SK-N-SH treated with all-trans-retinoic acid at 6 μM for 48 hours (cell line): ENCODE results near the gene CLEC4C.

ENCODE experiments used
- ATAC-seq: fragments of 200-7000 bp; cut with Tn5 transposase; 3 replicates; pipeline ENCODE4 v1.9.1; 2020; ENCODE audit warnings: mild to moderate bottlenecking, moderate library complexity
- ARNTL ChIP-seq: fragments of 450-650 bp; formaldehyde crosslinking; IDR thresholded peaks from 2 replicates; pipeline ENCODE4 v1.5.0; 2020; ENCODE audit warnings: low read depth, mild to moderate bottlenecking, moderate library complexity, borderline replicate concordance
- BACH2 ChIP-seq: fragments of 250-450 bp; sonication (Bioruptor Pico); IDR thresholded peaks from 2 replicates; pipeline ENCODE4 v1.9.0; 2021; ENCODE audit warnings: mild to moderate bottlenecking, borderline replicate concordance
- CSDC2 ChIP-seq: fragments of 250-450 bp; sonication (Bioruptor Pico); IDR thresholded peaks from 2 replicates; pipeline ENCODE4 v1.5.0; 2020; ENCODE audit warnings: mild to moderate bottlenecking, moderate library complexity
- ESRRG ChIP-seq: fragments of 250-450 bp; sonication (Bioruptor Pico); IDR thresholded peaks from 2 replicates; pipeline ENCODE4 v1.6.1; 2021; ENCODE audit warnings: mild to moderate bottlenecking
- GLIS3 ChIP-seq: fragments of 250-450 bp; sonication (Bioruptor Pico); IDR thresholded peaks from 2 replicates; pipeline ENCODE4 v1.5.0; 2020; ENCODE audit warnings: mild to moderate bottlenecking, moderate library complexity
- ISL1 ChIP-seq: fragments of 250-450 bp; sonication (Bioruptor Pico); IDR thresholded peaks from 2 replicates; pipeline ENCODE4 v2.1.2; 2022; ENCODE audit warnings: mild to moderate bottlenecking, moderate library complexity
- OSR1 ChIP-seq: fragments of 250-450 bp; sonication (Bioruptor Pico); IDR thresholded peaks from 2 replicates; pipeline ENCODE4 v1.8.0; 2022; ENCODE audit warnings: moderate library complexity, mild to moderate bottlenecking, inconsistent platforms
- PPARA ChIP-seq: fragments of 250-450 bp; sonication (Bioruptor Pico); IDR thresholded peaks from 2 replicates; pipeline ENCODE4 v1.5.0; 2020; ENCODE audit warnings: mild to moderate bottlenecking, borderline replicate concordance
- RARB ChIP-seq: fragments of 250-450 bp; sonication (Bioruptor Pico); IDR thresholded peaks from 2 replicates; pipeline ENCODE4 v1.8.0; 2021; ENCODE audit warnings: mild to moderate bottlenecking, moderate library complexity
- TCF4 ChIP-seq: fragments of 250-450 bp; sonication (Bioruptor Pico); IDR thresholded peaks from 2 replicates; pipeline ENCODE4 v1.8.0; 2021; ENCODE audit warnings: mild to moderate bottlenecking, moderate library complexity, borderline replicate concordance
- ZC3H10 ChIP-seq: fragments of 250-450 bp; sonication (Bioruptor Pico); IDR thresholded peaks from 2 replicates; pipeline ENCODE4 v1.5.1; 2021; ENCODE audit warnings: mild to moderate bottlenecking, moderate library complexity
- ZFP3 ChIP-seq: fragments of 250-450 bp; sonication (Bioruptor Pico); IDR thresholded peaks from 2 replicates; pipeline ENCODE4 v1.5.0; 2020; ENCODE audit warnings: mild to moderate bottlenecking, moderate library complexity
- ZFP30 ChIP-seq: fragments of 450-650 bp; formaldehyde crosslinking; IDR thresholded peaks from 2 replicates; pipeline ENCODE4 v1.5.0; 2022; ENCODE audit warnings: mild to moderate bottlenecking, moderate library complexity
- ZNF565 ChIP-seq: fragments of 450-650 bp; formaldehyde crosslinking; conservative IDR thresholded peaks from 2 replicates; pipeline ENCODE4 v1.5.0; 2020; ENCODE audit warnings: low read depth, mild to moderate bottlenecking, moderate library complexity
- ZNF8 ChIP-seq: fragments of 450-650 bp; formaldehyde crosslinking; IDR thresholded peaks from 2 replicates; pipeline ENCODE4 v1.5.0; 2020; ENCODE audit warnings: mild to moderate bottlenecking, moderate library complexity
- TF ChIP-seq, protein P1 (sequence below): fragments of 250-450 bp; sonication (Bioruptor Pico); IDR thresholded peaks from 2 replicates; pipeline ENCODE4 v1.8.0; 2020; ENCODE audit warnings: mild to moderate bottlenecking, moderate library complexity, borderline replicate concordance
- TF ChIP-seq, protein P2 (sequence below): fragments of 250-450 bp; sonication (Bioruptor Pico); IDR thresholded peaks from 2 replicates; pipeline ENCODE4 v1.5.1; 2020; ENCODE audit warnings: low read depth, mild to moderate bottlenecking, moderate library complexity
- TF ChIP-seq, protein P3 (sequence below): fragments of 250-450 bp; sonication (Bioruptor Pico); IDR thresholded peaks from 2 replicates; pipeline ENCODE4 v1.5.0; 2020; ENCODE audit warnings: mild to moderate bottlenecking, moderate library complexity
- TF ChIP-seq, protein P4 (sequence below): fragments of 250-450 bp; sonication (Bioruptor Pico); IDR thresholded peaks from 2 replicates; pipeline ENCODE4 v1.5.1; 2021; ENCODE audit warnings: mild to moderate bottlenecking, moderate library complexity
- TF ChIP-seq, protein P5 (sequence below): fragments of 250-450 bp; sonication (Bioruptor Pico); IDR thresholded peaks from 2 replicates; pipeline ENCODE4 v1.8.0; 2021; ENCODE audit warnings: low read depth, mild to moderate bottlenecking, moderate library complexity, borderline replicate concordance

CLEC4C gene

DNA sequence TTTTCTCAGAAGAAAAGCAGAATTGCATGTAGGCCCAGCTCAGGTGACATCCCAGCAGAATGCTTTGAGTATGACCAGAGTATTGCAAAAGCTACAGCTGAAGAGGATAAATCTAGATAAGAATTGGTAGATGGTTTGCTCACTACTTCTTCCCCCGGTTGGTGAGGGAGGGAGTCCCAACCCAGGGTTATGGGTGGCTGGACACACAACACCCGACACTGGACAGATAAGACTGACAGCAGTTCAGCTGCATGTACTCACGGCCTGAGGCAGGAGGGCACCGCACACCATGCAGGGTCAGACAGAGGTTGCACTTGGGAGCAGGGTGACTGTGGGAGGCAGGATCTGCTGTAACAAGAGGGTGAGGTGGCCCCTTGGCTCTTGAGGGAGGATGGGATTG lies 1.7 kb upstream of the CLEC4C start (continued):
- TF ChIP-seq, protein P1, sequence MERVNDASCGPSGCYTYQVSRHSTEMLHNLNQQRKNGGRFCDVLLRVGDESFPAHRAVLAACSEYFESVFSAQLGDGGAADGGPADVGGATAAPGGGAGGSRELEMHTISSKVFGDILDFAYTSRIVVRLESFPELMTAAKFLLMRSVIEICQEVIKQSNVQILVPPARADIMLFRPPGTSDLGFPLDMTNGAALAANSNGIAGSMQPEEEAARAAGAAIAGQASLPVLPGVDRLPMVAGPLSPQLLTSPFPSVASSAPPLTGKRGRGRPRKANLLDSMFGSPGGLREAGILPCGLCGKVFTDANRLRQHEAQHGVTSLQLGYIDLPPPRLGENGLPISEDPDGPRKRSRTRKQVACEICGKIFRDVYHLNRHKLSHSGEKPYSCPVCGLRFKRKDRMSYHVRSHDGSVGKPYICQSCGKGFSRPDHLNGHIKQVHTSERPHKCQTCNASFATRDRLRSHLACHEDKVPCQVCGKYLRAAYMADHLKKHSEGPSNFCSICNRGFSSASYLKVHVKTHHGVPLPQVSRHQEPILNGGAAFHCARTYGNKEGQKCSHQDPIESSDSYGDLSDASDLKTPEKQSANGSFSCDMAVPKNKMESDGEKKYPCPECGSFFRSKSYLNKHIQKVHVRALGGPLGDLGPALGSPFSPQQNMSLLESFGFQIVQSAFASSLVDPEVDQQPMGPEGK (CRISPR knock-in tag): no peak
- TF ChIP-seq PPARA (CRISPR knock-in tag) (no peak), ZC3H10 (CRISPR knock-in tag) (no peak), CSDC2 (CRISPR knock-in tag) (no peak), ZNF8 (CRISPR knock-in tag) (no peak), ZFP3 (CRISPR knock-in tag) (no peak), TCF4 (CRISPR knock-in tag) (no peak), RARB (CRISPR knock-in tag) (no peak)
- TF ChIP-seq, protein P2, sequence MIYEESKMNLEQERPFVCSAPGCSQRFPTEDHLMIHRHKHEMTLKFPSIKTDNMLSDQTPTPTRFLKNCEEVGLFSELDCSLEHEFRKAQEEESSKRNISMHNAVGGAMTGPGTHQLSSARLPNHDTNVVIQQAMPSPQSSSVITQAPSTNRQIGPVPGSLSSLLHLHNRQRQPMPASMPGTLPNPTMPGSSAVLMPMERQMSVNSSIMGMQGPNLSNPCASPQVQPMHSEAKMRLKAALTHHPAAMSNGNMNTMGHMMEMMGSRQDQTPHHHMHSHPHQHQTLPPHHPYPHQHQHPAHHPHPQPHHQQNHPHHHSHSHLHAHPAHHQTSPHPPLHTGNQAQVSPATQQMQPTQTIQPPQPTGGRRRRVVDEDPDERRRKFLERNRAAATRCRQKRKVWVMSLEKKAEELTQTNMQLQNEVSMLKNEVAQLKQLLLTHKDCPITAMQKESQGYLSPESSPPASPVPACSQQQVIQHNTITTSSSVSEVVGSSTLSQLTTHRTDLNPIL (CRISPR knock-in tag): no peak
- TF ChIP-seq, all 23 proteins: peak for 0

DNA sequence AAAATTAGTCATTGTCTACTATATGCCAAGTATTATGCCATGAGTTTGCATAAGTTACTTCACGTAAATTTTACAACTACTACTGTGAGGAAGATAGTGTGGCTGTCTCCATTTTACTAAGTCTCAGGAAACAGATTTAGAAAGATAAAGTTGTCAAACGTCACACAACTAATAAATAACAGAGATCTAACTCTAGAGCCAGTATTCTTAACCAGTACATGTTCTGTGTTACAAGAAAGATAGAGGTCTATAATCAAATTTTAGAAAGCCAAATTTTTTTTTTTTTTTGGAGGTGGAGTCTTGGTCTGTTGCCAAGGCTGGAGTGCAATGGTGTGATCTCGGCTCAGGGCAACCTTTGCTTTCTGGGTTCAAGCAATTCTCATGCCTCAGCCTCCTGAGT lies 14.2 kb downstream of the CLEC4C start:
- no peak for ATAC-seq

More for the DNA sequence above, 14.2 kb downstream of the CLEC4C start:
- TF ChIP-seq ZC3H10 (CRISPR knock-in tag): no peak
- TF ChIP-seq TCF4 (CRISPR knock-in tag): no peak
- TF ChIP-seq ZFP30 (CRISPR knock-in tag): no peak
- no peak for TF ChIP-seq ESRRG (CRISPR knock-in tag)
- TF ChIP-seq ZNF565: no peak
- no peak for TF ChIP-seq BACH2 (CRISPR knock-in tag)
- no peak for TF ChIP-seq RARB (CRISPR knock-in tag)
- TF ChIP-seq CSDC2 (CRISPR knock-in tag): no peak
- TF ChIP-seq, protein P2 (CRISPR knock-in tag): no peak
- TF ChIP-seq, protein P3, sequence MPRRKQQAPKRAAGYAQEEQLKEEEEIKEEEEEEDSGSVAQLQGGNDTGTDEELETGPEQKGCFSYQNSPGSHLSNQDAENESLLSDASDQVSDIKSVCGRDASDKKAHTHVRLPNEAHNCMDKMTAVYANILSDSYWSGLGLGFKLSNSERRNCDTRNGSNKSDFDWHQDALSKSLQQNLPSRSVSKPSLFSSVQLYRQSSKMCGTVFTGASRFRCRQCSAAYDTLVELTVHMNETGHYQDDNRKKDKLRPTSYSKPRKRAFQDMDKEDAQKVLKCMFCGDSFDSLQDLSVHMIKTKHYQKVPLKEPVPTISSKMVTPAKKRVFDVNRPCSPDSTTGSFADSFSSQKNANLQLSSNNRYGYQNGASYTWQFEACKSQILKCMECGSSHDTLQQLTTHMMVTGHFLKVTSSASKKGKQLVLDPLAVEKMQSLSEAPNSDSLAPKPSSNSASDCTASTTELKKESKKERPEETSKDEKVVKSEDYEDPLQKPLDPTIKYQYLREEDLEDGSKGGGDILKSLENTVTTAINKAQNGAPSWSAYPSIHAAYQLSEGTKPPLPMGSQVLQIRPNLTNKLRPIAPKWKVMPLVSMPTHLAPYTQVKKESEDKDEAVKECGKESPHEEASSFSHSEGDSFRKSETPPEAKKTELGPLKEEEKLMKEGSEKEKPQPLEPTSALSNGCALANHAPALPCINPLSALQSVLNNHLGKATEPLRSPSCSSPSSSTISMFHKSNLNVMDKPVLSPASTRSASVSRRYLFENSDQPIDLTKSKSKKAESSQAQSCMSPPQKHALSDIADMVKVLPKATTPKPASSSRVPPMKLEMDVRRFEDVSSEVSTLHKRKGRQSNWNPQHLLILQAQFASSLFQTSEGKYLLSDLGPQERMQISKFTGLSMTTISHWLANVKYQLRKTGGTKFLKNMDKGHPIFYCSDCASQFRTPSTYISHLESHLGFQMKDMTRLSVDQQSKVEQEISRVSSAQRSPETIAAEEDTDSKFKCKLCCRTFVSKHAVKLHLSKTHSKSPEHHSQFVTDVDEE (CRISPR knock-in tag): no peak
- TF ChIP-seq, protein P4, sequence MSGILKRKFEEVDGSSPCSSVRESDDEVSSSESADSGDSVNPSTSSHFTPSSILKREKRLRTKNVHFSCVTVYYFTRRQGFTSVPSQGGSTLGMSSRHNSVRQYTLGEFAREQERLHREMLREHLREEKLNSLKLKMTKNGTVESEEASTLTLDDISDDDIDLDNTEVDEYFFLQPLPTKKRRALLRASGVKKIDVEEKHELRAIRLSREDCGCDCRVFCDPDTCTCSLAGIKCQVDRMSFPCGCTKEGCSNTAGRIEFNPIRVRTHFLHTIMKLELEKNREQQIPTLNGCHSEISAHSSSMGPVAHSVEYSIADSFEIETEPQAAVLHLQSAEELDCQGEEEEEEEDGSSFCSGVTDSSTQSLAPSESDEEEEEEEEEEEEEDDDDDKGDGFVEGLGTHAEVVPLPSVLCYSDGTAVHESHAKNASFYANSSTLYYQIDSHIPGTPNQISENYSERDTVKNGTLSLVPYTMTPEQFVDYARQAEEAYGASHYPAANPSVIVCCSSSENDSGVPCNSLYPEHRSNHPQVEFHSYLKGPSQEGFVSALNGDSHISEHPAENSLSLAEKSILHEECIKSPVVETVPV (CRISPR knock-in tag): no peak
- no peak for TF ChIP-seq ARNTL (CRISPR knock-in tag)
- TF ChIP-seq GLIS3 (CRISPR knock-in tag): no peak
- no peak for TF ChIP-seq ISL1 (CRISPR knock-in tag)
- TF ChIP-seq PPARA (CRISPR knock-in tag): no peak
- TF ChIP-seq ZNF8 (CRISPR knock-in tag): no peak
- TF ChIP-seq, protein P5, sequence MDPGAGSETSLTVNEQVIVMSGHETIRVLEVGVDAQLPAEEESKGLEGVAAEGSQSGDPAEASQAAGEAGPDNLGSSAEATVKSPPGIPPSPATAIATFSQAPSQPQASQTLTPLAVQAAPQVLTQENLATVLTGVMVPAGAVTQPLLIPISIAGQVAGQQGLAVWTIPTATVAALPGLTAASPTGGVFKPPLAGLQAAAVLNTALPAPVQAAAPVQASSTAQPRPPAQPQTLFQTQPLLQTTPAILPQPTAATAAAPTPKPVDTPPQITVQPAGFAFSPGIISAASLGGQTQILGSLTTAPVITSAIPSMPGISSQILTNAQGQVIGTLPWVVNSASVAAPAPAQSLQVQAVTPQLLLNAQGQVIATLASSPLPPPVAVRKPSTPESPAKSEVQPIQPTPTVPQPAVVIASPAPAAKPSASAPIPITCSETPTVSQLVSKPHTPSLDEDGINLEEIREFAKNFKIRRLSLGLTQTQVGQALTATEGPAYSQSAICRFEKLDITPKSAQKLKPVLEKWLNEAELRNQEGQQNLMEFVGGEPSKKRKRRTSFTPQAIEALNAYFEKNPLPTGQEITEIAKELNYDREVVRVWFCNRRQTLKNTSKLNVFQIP (CRISPR knock-in tag): no peak
- no peak for TF ChIP-seq OSR1
